SK-N-SH (cell line): ENCODE results near the gene MARCHF5.

Experiments
- EP300 ChIP-seq, 2 experiments: IDR thresholded peaks; 2 replicates each; pipeline versions ENCODE4 v1.4.0 to v1.6.1; 2012; ENCODE audit warnings: borderline replicate concordance in 1 of 2, low read depth in 1 of 2, low read length in 1 of 2
- JUND ChIP-seq: IDR thresholded peaks from 2 replicates; pipeline ENCODE4 v1.4.0; 2012
- NRF1 ChIP-seq: IDR thresholded peaks from 2 replicates; pipeline ENCODE4 v1.6.1; 2012; ENCODE audit warnings: low read depth, mild to moderate bottlenecking, low read length
- POLR2AphosphoS5 ChIP-seq: IDR thresholded peaks from 2 replicates; pipeline ENCODE4 v1.6.1; 2012; ENCODE audit warnings: low read depth, low read length
- SMC3 ChIP-seq: IDR thresholded peaks from 2 replicates; pipeline ENCODE4 v1.6.1; 2012; ENCODE audit warnings: low read depth, low read length, improper control_type of control experiment
- TF ChIP-seq, protein P1 (sequence below): fragments of 200-600 bp; sonication (generic); IDR thresholded peaks from 2 replicates; pipeline ENCODE4 v1.6.1; 2017; ENCODE audit warnings: antibody characterized with exemption, mild to moderate bottlenecking, moderate library complexity
- TF ChIP-seq, protein P2 (sequence below): IDR thresholded peaks from 2 replicates; pipeline ENCODE4; 2012
- TF ChIP-seq, protein P3 (sequence below): IDR thresholded peaks from 2 replicates; pipeline ENCODE4 v1.6.1; 2012; ENCODE audit warnings: mild to moderate bottlenecking, low read depth, low read length, moderate library complexity

DNA sequence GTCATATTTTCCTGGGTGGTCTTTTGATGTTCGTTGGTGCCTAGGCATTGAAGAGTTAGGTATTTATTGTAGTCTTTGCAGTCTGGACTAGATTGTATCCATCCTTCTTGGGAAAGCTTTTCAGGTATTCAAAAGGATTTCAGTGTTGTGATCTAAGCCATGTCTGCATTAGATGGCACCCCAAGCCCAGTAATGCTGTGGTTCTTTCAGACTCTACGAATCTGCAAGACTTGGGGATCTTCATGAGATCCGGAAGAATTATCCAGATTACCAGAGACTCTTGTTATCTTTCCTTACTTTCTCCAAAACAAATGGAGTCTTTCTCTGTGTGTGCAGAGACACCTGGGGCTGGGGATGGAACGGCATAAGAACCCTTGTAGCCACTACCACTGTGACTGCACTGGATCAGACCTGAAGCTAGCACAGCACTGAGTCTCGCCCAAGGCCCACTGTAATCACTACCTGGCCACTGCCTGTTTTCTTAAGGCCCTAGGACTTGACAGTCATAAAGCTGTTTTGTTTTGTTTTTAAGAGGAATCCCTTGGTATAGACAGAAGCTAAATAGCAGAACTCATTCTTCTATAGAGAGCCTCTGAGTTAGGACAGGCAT is 75.5 kb downstream of the MARCHF5 start:
- TF ChIP-seq POLR2AphosphoS5 (no peak), NRF1 (no peak), SMC3 (no peak), EP300 (IDR thresholded peaks at IDR 0.05; ENCODE audit: borderline replicate concordance in 1 of 2, low read depth in 1 of 2, low read length in 1 of 2) (no peak), JUND (no peak)
- TF ChIP-seq, protein P1, sequence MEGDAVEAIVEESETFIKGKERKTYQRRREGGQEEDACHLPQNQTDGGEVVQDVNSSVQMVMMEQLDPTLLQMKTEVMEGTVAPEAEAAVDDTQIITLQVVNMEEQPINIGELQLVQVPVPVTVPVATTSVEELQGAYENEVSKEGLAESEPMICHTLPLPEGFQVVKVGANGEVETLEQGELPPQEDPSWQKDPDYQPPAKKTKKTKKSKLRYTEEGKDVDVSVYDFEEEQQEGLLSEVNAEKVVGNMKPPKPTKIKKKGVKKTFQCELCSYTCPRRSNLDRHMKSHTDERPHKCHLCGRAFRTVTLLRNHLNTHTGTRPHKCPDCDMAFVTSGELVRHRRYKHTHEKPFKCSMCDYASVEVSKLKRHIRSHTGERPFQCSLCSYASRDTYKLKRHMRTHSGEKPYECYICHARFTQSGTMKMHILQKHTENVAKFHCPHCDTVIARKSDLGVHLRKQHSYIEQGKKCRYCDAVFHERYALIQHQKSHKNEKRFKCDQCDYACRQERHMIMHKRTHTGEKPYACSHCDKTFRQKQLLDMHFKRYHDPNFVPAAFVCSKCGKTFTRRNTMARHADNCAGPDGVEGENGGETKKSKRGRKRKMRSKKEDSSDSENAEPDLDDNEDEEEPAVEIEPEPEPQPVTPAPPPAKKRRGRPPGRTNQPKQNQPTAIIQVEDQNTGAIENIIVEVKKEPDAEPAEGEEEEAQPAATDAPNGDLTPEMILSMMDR = no peak
- TF ChIP-seq, protein P2, sequence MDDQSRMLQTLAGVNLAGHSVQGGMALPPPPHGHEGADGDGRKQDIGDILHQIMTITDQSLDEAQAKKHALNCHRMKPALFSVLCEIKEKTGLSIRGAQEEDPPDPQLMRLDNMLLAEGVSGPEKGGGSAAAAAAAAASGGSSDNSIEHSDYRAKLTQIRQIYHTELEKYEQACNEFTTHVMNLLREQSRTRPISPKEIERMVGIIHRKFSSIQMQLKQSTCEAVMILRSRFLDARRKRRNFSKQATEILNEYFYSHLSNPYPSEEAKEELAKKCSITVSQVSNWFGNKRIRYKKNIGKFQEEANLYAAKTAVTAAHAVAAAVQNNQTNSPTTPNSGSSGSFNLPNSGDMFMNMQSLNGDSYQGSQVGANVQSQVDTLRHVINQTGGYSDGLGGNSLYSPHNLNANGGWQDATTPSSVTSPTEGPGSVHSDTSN = no peak
- TF ChIP-seq, protein P3, sequence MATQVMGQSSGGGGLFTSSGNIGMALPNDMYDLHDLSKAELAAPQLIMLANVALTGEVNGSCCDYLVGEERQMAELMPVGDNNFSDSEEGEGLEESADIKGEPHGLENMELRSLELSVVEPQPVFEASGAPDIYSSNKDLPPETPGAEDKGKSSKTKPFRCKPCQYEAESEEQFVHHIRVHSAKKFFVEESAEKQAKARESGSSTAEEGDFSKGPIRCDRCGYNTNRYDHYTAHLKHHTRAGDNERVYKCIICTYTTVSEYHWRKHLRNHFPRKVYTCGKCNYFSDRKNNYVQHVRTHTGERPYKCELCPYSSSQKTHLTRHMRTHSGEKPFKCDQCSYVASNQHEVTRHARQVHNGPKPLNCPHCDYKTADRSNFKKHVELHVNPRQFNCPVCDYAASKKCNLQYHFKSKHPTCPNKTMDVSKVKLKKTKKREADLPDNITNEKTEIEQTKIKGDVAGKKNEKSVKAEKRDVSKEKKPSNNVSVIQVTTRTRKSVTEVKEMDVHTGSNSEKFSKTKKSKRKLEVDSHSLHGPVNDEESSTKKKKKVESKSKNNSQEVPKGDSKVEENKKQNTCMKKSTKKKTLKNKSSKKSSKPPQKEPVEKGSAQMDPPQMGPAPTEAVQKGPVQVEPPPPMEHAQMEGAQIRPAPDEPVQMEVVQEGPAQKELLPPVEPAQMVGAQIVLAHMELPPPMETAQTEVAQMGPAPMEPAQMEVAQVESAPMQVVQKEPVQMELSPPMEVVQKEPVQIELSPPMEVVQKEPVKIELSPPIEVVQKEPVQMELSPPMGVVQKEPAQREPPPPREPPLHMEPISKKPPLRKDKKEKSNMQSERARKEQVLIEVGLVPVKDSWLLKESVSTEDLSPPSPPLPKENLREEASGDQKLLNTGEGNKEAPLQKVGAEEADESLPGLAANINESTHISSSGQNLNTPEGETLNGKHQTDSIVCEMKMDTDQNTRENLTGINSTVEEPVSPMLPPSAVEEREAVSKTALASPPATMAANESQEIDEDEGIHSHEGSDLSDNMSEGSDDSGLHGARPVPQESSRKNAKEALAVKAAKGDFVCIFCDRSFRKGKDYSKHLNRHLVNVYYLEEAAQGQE = no peak
